Activated CD4-positive, CD25-positive, alpha-beta regulatory T cell (primary cell): ENCODE results near the gene FRMD1.

Source experiments
- DNase-seq, 4 experiments: peaks; one replicate each; lab custom pipeline; 2025; lab: John Stamatoyannopoulos, UW

The FRMD1 gene

GRCh38 chr6:168055696-168056489, 23.1 kb downstream of the FRMD1 start:
- DNase-seq, result no peak

GRCh38 chr6:168054765-168055560, 24.0 kb downstream of the FRMD1 start:
- no peak for DNase-seq

GRCh38 chr6:168053957-168054471, 25.0 kb downstream of the FRMD1 start:
- no peak for DNase-seq

- no peak for DNase-seq
Measured at GRCh38 chr6:168053086-168053956, 25.7 kb downstream of the FRMD1 start.

GRCh38 chr6:168052291-168052891, 26.6 kb downstream of the FRMD1 start:
- DNase-seq, result no peak

- DNase-seq, result no peak
Measured at GRCh38 chr6:168051648-168052047, 27.4 kb downstream of the FRMD1 start.

GRCh38 chr6:168050881-168051586, 28.0 kb downstream of the FRMD1 start:
- DNase-seq, result no peak

GRCh38 chr6:168050225-168050880, 28.7 kb downstream of the FRMD1 start:
- no peak for DNase-seq

GRCh38 chr6:168049706-168050224, 29.2 kb downstream of the FRMD1 start:
- no peak for DNase-seq

- no peak for DNase-seq
Measured at GRCh38 chr6:168049277-168049676, 29.7 kb downstream of the FRMD1 start.

- DNase-seq, result no peak
Measured at GRCh38 chr6:168048724-168049025, 30.3 kb downstream of the FRMD1 start.

GRCh38 chr6:168047841-168048723, 30.9 kb downstream of the FRMD1 start:
- no peak for DNase-seq

- no peak for DNase-seq
Measured at GRCh38 chr6:168046696-168047095, 32.3 kb downstream of the FRMD1 start.

- no peak for DNase-seq
Measured at GRCh38 chr6:168045706-168046620, 33.0 kb downstream of the FRMD1 start.

GRCh38 chr6:168045141-168045691, 33.8 kb downstream of the FRMD1 start:
- no peak for DNase-seq

GRCh38 chr6:168044521-168045130, 34.4 kb downstream of the FRMD1 start:
- no peak for DNase-seq

- DNase-seq, result no peak
Measured at GRCh38 chr6:168043848-168044415, 35.1 kb downstream of the FRMD1 start.
